Measurements from ENCODE around the gene CYFIP1. TPM values are rescaled to one million over a fixed set of nuclear protein-coding genes. Genes with fewer than 3 reads are reported as not detected.

Gene CYFIP1
- total and polyA plus RNA-seq, 10 of the 15 experiments (the other 5 are each of a cell fraction or from before 2014, with no cell fraction given) = 3.5 to 46.2 (median 28.3) TPM

DNA sequence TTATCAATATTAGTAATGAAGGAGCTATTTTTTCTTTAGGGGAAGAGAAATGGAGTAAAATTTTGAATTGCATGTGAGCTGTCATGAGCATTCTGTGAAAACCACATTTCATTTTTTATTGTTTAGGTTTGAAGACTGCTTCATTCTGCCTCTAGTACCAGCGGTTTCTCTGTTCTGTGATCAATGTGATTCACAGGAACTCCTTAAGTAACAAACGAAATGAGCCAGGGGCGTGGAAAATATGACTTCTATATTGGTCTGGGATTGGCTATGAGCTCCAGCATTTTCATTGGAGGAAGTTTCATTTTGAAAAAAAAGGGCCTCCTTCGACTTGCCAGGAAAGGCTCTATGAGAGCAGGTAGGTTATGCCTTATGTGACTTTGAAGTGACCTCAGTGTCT is 128.7 kb downstream of the CYFIP1 start:
- no peak for ATAC-seq
- POLR2A ChIA-PET = no interaction called here
- no peak for TF ChIP-seq HDGF (IDR thresholded peaks at IDR 0.05)
- TF ChIP-seq JUNB (IDR thresholded peaks at IDR 0.05) = no peak
- TF ChIP-seq PAX5 (IDR thresholded peaks at IDR 0.05; ENCODE audit: borderline replicate concordance, low read depth, low read length) = no peak
- TF ChIP-seq, protein P1, sequence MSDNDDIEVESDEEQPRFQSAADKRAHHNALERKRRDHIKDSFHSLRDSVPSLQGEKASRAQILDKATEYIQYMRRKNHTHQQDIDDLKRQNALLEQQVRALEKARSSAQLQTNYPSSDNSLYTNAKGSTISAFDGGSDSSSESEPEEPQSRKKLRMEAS (IDR thresholded peaks at IDR 0.05; ENCODE audit: low read depth, low read length) = no peak
- TF ChIP-seq POLR2AphosphoS2 (IDR thresholded peaks at IDR 0.05; ENCODE audit: low read depth, low read length) = no peak
- TF ChIP-seq HCFC1 (IDR thresholded peaks at IDR 0.05; ENCODE audit: low read length) = no peak
- no peak for TF ChIP-seq JUND (IDR thresholded peaks at IDR 0.05; ENCODE audit: low read depth, low read length)
- TF ChIP-seq SREBF2 (IDR thresholded peaks at IDR 0.05; ENCODE audit: low read length) = no peak
- no peak for TF ChIP-seq KAT2A (conservative IDR thresholded peaks at IDR 0.05; ENCODE audit: control insufficient read depth, low read depth, low read length)
- no peak for TF ChIP-seq NR2C1 (IDR thresholded peaks at IDR 0.05)
- TF ChIP-seq NBN (IDR thresholded peaks at IDR 0.05) = no peak
- TF ChIP-seq, protein P2, sequence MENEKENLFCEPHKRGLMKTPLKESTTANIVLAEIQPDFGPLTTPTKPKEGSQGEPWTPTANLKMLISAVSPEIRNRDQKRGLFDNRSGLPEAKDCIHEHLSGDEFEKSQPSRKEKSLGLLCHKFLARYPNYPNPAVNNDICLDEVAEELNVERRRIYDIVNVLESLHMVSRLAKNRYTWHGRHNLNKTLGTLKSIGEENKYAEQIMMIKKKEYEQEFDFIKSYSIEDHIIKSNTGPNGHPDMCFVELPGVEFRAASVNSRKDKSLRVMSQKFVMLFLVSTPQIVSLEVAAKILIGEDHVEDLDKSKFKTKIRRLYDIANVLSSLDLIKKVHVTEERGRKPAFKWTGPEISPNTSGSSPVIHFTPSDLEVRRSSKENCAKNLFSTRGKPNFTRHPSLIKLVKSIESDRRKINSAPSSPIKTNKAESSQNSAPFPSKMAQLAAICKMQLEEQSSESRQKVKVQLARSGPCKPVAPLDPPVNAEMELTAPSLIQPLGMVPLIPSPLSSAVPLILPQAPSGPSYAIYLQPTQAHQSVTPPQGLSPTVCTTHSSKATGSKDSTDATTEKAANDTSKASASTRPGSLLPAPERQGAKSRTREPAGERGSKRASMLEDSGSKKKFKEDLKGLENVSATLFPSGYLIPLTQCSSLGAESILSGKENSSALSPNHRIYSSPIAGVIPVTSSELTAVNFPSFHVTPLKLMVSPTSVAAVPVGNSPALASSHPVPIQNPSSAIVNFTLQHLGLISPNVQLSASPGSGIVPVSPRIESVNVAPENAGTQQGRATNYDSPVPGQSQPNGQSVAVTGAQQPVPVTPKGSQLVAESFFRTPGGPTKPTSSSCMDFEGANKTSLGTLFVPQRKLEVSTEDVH (IDR thresholded peaks at IDR 0.05; ENCODE audit: low read depth, partially characterized antibody) = no peak
- TF ChIP-seq TARDBP (IDR thresholded peaks at IDR 0.05; ENCODE audit: borderline replicate concordance) = no peak
- no peak for TF ChIP-seq ZNF622 (IDR thresholded peaks at IDR 0.05)
- no peak for TF ChIP-seq SREBF1 (IDR thresholded peaks at IDR 0.05; ENCODE audit: low read length)
- no peak for TF ChIP-seq WRNIP1 (IDR thresholded peaks at IDR 0.05; ENCODE audit: borderline replicate concordance, low read depth, low read length)
- no peak overlapping the region for H3K4me3 ChIP-seq
- peaks cover 35% of the 10 kb centered on the region for H3K79me2 ChIP-seq (ENCODE audit: control insufficient read depth, insufficient read depth, low read length)
- in situ Hi-C loops (cut with MboI) (no loop called here), intact Hi-C loops (cut with micrococcal nuclease; ENCODE audit: unreplicated experiment) (loop anchor here (10.0 kb wide), 2 partner anchors 73 to 123 kb away; no protein-coding TSS in a partner anchor)
- H3K9ac ChIP-seq (ENCODE audit: control insufficient read depth, insufficient read depth, low read length) = no peak overlapping the region
- no peak overlapping the region for H2AFZ ChIP-seq (ENCODE audit: control insufficient read depth, low read depth, low read length)
- no peak overlapping the region for H3K27ac ChIP-seq (ENCODE audit: control insufficient read depth, insufficient read depth)
- peaks cover 11 to 35% of the 10 kb centered on the region in 2 experiments for H3K36me3 ChIP-seq (ENCODE audit: control insufficient read depth in 2 of 2, insufficient read depth in 2 of 2, low read length in 1 of 2)
- 85% methylated on average over 4 of the region's 4 CpGs for WGBS (ENCODE audit: insufficient coverage, insufficient replicate concordance, low lambda C conversion rate, missing lambda C conversion rate)
- no peaks in the 10 kb centered on the region for H3K27me3 ChIP-seq (replicated peaks in 1 of 2; ENCODE audit: control insufficient read depth in 2 of 2, insufficient read depth in 2 of 2, low read length in 1 of 2)
- BruUV-seq (replicated peaks) = no TSS peak
- no peak overlapping the region for H3K4me2 ChIP-seq (ENCODE audit: control insufficient read depth, insufficient read depth)
- 0 out of 2 replicates have a peak, but pooled peaks cover 3% of the 10 kb centered on the region for H4K20me1 ChIP-seq (ENCODE audit: control insufficient read depth, insufficient read depth)
- RAD21 ChIA-PET (ENCODE audit: unreplicated experiment) = no interaction called here
- no peak for FAIRE-seq
- CTCF ChIA-PET = no interaction called here
- SMC1A ChIA-PET (ENCODE audit: uncharacterized antibody, unreplicated experiment) = interaction anchor here (1.3 to 1.9 kb wide), 2 partner anchors 11 to 16 kb away, joined by 4 to 5 read pairs; no protein-coding TSS in a partner anchor
- H3K4me1 ChIP-seq (ENCODE audit: control insufficient read depth, insufficient read depth, low read length) = no peaks in the 10 kb centered on the region
- H3K9me3 ChIP-seq (replicated peaks; ENCODE audit: control insufficient read depth, insufficient read depth, low read length) = no peaks in the 10 kb centered on the region
- no peak for DNase-seq (ENCODE audit: low read depth, low spot score)

All from GM12878 (cell line).